OCI-LY1 (cell line): ENCODE data around the gene TOR4A.

Source experiments
- CTCF ChIP-seq: fragments of 200-600 bp; sonication (generic), shearing (Covaris generic); IDR thresholded peaks from 2 replicates; pipeline ENCODE4 v1.5.1; 2017; ENCODE audit warnings: mild to moderate bottlenecking, antibody characterized with exemption, low read length, moderate library complexity, mixed read lengths
- EZH2 ChIP-seq: fragments of 200-600 bp; sonication (generic), shearing (Covaris generic); IDR thresholded peaks from 2 replicates; pipeline ENCODE4 v1.8.0; 2017; ENCODE audit warnings: borderline replicate concordance, mixed run types, mild to moderate bottlenecking, antibody characterized with exemption, low read length, moderate library complexity, mixed read lengths

- TF ChIP-seq CTCF (no peak), EZH2 (no peak)
Observed at GRCh38 chr9:137313326-137313936, 35.9 kb downstream of the TOR4A start.
